ENCODE measurements around the gene PRKAG2.
"Not testable (repeated sequence)": the region's sequence is repeated elsewhere in the genome, so short reads cannot be mapped to it uniquely, and the experiment has no call there.

The PRKAG2 gene

DNA sequence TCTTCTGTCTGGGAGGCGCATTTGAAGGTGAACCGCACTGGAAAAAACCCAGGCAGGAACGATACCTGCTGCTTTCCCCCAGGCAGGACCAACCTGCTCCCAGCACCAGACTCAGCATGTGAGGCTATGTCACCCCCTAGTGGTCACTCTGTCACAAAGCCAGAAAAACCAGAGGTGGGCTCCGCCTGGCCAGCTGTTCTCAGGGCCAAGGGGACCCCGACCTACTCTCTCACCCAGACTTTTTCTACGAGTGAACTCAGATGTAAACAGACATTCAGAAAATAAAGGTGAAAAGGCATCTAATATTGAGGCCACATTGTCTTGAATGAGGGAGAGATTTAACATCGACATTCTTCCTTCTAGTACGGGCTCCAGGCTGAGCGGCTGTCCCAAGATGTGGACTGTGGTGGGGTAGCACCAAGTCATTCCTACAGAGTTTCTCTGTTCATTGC, 117.3 kb downstream of the PRKAG2 start:
- peak; percentile 80 to 87 for DNase-seq

DNA sequence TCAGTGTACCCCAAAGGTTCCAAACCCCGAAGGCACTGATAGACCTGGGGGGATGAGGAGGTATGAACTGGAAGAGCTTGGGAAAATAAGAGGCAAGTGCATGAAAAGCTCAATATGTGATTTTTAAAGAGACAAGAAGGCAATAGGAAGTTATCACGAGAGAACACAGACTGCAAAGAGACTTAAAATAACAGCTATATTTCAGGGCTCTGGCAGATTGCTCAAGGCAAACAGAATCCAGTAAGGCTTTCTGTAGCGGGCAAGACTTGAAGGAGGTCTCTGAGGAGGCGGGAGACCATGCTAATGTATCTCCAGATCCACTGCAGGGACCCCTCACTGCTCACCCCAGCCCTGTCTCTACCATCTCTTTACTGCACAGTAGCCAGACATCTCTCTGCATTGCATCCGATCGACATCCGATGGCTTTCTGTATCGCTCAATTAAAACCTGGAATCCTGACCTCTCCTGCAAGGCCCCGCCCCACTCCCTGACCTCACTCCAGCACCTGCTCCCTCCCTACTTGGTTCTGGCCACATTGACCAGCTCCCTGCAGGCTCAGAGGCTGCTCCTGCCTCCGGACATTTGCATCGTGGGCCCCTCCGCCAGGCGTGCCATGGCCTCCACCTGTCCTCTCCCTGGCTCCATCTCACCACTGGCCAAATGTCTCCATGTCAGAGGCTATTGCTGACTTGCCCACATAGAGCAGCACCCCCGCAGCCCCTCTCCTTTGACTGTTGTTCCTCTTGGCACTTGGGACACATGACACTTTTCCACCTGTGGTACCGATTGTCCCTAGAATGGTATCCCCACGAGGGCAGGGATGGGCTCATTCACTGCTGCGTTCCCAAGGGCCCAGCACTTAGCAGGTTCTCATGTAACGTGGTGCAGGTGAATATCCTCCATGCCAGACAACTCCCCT, 118.0 kb downstream of the PRKAG2 start:
- no peak for DNase-seq

DNA sequence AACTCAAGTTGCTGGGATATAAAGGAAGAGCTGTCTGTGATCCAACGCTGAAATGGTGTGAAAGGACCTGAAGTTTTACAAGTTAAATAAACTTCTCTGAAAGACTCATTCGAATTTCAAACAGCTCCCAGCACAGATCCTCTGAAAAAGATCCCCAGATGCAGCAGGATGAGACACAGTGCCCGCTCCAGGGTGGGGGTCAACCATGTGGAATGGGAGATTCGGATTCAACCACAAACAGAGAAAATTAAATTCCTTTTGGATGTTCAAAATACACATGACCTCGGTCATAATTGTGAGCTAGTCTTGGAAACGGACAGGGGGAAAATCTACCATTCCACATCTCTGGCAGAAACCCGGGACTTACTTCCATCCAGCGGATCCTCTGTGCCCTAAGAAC, 119.6 kb downstream of the PRKAG2 start:
- DNase-seq = no peak

DNA sequence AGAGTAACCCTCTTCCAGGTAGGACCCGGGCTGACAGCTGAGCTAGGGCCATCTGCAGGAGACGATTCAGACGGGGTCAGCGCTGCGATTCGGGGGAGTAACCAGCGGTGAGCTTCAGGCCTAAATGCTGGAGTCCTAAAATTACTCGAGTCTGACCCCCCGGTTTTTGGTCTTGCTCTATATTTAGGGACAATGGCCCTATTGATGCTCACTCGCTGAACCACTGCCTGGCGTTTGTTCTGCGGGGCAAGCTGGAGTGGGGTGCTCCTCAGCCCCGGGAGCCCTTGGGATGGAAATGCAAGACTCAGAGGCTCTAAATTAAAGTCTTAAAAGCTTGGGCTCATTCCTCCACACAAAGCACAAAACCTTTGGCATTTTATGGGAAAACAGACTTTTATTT, 120.0 kb downstream of the PRKAG2 start:
- no peak for DNase-seq

- DNase-seq = no peak
These were observed 120.7 kb downstream of the PRKAG2 start for GRCh38 chr7:151756076-151756731.

DNA sequence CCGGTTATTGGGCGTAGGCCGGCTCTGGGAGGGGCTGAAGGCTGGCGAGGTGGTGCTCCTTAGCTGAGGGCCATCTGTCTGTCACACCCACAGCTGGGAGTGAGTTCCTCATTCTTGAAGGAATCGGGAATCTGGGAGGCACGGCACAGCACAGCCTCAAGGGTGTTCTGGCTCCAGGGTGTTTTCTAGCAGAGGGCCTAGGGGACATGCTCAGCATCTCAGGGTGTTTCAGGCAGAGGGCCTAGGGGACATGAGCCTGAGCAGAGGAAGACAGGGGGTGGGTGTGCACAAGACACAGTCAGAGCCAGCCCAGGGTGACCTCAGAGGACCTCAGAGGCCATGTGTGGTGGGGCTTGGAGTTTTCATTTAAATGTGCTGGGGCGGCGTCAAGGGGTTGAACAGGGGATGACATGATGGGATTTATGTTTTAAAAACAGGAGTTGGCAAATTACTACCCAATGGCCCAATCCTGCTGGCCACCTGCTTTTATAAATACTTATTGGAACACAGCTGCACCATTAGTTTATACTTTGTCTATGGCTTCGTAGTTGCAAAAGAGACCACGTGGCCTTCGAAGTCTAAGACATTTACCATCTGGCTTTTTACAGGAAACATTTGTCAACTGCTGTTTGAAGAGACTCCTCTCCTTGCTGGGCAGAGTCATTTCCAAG, 121.6 kb downstream of the PRKAG2 start:
- DNase-seq = no peak

GRCh38 chr7:151754688-151755130, 122.2 kb downstream of the PRKAG2 start:
- DNase-seq = no peak

DNA sequence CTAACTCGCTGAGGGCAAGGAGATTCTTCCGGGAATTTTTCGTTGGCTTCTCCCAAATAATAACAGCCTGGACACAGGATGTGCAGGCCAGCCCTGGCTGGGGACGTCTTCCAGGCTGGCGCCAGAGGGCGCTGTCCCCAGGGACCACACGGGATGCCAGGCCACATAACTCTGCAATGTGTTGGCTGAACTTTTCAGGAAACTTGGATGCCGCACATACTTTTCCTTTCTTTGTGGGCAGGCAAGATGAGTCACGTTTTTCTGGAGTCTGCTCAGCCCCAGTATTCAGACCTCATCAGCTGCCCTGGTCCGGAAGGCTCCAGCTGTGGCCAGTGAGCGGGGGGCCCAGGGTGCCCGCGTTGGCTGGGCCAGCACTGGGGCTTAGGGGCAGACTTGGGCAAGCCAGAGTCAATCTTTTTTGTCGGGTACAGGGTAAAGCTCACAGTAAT, 122.7 kb downstream of the PRKAG2 start:
- DNase-seq = peak; percentile 28 to 42

DNA sequence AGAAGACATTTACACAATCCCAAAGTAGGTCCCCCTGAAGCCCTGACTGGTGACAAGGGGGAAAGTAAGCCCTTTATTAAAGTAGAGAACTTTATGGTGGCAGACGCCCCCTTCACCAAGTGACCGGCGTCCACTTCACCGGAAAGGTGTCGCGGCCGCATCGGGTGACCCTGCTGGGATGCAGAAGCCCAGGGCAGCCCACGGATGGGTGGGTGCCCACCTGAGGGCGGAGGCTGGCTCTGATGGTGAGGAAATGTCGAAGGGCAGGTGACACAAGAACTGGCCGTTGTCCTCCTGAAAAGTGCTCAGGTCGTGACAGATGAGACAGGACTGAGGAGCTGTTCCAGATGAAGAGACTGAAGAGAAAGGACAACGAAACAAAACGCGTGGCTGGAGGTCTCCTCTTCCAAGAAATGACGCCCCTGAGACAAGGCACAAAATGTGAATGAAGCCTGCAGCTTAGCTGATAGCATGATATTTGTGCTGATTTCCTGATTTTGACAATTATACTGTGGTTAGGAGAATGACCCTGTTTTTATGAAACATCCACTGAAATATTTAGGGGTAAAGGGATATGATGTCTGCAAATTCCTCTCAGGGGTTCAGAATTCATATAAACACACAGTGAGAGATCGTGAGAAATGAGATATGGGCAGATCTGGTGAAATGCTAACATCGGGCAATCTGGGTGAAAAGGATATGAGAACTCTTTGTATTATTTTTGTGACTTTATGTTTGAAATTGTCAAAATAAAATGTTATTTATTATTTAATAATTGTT, 123.9 kb downstream of the PRKAG2 start:
- DNase-seq = no peak

DNA sequence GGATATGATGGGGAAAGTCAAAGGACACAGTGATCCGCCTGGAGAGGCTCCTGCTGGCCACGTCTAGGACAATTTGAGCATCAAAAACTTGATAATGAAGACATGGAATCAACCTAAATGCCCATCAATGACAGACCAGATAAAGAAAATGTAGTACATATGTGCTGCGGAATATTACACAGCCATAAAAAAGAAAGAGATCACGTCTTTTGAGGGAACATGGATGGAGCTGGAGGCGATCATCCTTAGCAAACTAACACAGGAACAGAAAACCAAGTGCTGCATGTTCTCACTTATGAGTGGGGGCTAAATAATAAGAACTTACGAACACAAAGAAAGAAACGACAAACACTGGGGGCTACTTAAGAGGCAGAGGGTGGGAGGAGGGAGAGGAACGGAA, 124.9 kb downstream of the PRKAG2 start:
- DNase-seq = no peak

GRCh38 chr7:151748733-151749132, 128.2 kb downstream of the PRKAG2 start:
- DNase-seq = no peak

DNA sequence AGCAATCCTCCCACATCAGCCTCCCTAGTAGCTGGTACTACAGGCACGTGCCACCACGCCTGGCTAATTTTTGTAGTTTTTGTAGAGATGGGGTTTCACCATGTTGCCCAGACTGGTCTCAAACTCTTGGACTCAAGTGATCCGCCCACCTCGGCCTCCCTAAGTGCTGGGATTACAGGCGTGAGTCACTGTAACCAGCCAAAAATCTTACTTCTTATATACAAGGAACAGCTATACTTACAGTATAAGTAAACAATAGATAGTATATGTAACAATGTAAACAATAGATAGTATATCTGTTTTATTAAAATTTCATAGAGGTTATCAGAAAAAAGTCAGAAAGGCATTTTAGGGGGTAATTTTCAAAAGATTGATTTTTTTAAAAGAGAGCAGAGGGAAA, 128.9 kb downstream of the PRKAG2 start:
- not testable (repeated sequence) for DNase-seq

DNA sequence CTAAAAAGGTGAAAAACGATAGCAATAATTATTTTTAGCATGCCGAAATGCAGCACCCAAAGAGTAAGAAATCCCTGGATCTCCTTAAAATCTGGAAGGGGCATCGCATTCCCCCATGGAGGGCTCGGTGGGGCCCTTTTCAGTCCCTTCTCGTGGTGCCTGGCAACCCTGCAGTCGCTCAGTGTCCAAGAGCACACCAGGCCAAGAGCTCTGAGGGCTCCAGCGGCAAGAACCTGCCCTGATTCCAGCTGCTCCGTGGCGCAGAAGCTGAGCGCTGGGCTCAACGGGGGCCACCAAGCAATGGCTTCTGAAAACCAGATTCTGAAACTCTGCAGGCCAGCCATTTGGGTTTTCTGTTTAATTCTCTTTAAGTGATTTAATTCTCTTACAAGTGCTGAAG, 131.2 kb downstream of the PRKAG2 start:
- DNase-seq = no peak

DNA sequence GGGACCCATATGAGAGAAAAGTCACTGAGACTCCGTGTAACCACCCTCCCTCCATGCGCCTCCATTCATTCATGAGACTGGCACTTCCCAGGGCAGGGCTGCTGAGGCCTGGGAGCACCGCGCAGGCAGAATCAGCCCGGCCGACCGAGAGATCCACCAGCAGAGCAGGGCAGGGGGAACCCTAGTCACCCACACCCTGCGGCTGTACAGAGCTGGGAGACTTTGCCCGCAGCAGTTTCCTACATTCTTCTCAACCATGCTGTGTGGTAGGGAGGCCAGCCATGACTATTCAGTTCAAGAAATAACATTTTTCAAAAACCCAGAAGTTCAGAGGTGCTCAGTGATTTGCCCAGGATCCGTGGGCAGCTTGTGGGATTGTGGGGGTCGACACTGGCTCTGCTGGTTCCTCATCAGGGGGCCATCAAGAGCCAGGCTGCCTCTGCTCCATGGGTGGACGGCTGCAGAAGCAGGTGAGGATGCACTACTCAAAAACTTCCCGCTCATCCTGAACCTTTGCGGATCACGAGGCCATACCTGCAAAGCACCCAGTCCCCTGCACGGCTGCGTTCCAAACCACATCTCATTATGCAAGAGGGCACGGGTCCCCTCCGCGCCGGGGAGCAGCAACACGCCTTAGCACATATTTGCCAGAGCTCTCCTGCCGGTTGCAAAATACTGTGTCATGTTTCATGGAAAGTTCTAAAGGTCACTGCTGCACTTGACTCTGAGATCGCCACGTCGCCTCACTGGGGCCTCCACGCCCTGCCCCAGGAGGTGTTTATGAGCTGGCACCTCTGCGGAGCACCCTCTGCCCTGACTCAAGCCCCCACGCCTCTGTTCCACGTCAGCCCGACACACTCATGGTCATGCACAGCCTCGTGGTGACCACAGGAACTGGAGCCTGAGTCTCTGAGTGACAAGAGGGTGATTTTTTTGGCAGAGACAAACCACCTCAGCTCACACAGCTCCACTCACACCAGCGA, 132.0 kb downstream of the PRKAG2 start:
- DNase-seq = no peak

GRCh38 chr7:151744051-151744580, 132.8 kb downstream of the PRKAG2 start:
- no peak for DNase-seq

DNA sequence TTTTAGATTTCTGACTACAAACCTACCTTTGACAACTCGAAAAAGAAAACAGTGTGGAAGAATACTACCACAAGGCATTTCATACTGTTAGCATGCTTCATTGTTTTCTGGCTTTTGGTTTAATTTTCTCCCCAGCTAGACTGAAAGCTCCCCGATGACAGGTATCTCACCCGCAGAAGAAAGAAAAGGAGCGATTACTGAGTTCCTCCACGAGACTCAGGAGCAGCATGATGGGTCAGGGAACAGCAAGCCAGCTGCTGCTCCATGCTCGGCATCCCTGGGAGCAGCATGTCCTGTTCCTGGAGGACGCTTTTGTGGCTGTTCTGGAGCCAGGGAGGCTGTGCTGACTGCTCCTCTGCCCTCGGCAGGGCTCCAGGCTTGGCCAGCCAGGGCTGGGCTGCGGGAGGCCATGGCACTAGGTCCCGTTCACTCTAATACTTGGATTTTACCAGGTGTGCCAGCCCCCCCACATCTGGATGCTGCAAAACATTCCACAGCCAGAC, 133.4 kb downstream of the PRKAG2 start:
- no peak for DNase-seq

DNA sequence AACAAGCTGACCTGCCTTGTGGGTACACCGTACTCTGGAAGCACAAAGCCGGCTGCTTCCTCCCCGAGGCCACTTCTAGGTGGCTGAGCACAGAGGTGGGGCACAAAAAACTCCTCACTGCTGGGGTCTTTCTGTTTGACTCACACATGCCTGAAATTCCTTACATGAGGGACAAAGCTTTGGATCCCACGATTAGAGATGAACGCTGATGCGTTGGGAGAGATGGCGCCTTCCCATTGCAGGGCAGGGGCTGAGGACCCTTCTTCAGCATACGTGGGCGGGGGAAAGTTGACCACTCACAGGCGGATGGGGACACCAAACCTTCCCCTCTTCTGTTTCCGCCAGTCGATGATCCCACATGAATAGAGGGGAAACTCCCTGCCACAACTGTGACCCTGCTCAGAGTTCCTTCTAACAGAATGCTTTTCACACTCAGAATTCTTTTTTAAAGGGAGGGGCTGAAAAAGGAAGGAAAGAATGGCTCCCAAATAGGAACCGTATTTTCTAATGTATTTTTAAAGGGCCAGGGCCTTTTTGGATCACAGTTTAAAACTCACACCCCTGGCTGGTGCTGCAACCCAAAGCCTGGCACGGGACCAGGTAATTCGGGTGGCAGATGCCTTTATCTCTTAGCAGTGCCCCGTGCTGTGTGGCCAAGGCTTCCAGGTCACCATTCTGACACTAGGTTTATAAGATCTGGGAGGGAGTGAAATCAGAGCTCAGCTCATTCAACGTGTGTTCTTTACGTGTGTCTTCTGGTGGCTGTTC, 134.0 kb downstream of the PRKAG2 start:
- no peak for DNase-seq

DNA sequence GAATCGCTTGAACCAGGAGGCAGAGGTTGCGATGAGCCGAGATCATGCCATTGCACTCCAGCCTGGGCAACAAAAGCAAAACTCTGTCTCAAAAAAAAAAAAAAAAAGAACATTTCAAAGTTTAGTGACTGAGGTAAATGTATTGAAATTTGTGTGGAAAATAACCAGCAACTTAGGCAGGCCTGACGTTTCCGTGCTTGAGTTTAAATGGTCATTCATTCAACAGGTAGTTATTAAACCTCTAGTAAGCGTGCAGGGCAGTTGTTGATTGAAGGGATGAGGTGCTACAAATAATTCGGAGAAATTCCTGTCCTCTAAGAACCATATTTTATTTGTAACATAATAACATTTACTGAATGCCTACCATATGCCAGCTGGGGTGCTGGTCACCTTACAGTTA, 135.3 kb downstream of the PRKAG2 start:
- no peak for DNase-seq

DNA sequence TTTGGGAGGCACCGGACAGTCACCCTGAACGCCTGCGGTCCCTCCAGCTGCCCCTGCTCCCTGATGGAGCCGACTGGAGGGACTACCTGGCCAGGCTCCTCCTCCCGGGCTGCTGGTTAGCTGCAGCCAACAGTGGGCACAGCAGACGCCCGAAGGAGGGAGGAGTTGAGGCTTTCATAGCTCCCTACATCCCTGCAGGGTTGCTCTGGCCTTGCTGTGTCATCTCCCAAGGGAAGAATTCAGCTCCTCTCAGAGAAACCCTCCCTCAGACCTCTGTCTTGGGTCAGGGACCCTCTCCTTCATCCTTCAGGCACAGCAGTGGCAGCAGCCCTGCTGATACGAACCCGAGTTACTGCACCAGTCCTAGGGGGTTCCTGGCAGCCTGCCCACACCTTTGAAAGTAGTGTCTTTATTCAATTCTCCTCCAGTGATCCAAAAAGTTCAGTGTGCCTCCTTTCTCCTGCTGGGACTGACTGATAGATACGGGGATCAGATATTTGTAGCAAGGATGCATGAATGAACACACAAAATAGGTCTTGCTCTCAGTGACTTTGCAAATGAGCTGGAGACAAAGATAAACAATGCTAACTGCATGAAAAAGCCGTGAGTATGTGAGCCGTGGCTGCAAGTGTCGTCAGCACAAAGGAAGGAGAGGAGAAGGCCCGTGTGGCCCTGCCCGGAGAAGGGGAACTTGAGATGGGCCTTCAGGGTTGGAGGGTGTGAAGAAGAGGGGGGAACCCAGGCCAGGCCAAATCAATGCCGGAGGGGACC, 136.6 kb downstream of the PRKAG2 start:
- peak in 1 of 2 experiments; percentile 17 for DNase-seq
